Activated naive CD8-positive, alpha-beta T cell treated with anti-CD3 and anti-CD28 coated beads, Interleukin-2, amount 50 U/mL, for 16 hours (primary cell): Measurements from ENCODE around the gene SP140L.
"Not testable (repeated sequence)": the region's sequence is repeated elsewhere in the genome, so short reads cannot be mapped to it uniquely, and the experiment has no call there.

Source experiments
- DNase-seq: peaks from one replicate; pipeline ENCODE4 v3.0.0-alpha.2; 2020; ENCODE audit warnings: low read depth, low spot score

The SP140L gene

DNA sequence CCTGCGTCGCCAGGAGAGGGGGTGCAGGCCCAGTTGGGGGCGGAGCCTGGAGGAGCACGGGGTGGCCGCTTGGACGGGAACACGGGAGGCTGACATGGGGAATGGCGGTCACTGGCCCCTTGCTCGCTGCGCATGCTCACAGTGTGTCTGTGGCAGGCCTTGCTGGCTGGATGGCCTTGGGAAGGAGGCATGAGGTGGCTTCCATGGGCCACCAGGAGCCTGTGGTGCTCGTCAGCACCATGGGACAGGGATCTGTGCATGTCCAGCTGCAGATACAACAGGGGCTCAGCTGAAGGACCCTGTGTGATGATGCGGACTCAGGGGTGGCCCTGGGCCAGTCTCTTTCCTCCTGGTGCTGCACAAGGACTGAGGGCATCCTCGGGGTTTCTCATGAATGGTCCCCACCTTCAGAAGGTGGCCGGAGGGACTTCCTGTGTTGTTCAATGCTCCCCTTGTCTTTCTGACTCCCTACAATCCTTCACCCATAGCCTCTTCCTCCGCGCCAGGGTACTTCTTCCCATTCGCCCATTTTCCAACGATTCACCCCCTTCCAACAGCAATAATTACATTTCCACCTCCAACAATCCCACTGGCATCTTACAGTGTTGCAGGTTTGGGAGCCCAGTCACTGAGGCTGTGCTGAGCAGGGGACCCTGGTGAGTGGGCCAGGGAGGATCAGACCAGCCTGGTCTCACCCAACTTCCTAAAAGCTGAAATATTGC, 3.4 kb upstream of the SP140L start:
- DNase-seq, result no peak

DNA sequence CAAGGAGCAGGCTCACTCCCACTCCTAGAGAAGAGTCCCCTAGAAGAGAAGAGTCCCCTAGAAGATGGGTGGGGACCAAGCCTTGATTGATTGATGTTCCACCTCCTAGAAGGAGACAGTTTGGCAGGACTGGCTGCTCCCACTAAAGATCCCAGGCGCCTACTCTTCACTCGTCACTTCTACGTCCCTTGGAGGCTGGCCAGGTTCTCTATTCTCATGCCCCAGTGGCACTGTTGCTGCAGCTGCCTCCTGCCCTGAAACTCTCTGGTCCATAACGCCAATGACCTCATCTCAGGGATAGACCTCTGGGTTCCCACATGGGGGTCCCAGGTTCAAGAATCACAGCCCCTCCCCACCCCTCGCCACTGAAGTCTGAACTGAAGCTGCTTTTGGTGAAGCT, 2.5 kb upstream of the SP140L start:
- DNase-seq, result no peak

DNA sequence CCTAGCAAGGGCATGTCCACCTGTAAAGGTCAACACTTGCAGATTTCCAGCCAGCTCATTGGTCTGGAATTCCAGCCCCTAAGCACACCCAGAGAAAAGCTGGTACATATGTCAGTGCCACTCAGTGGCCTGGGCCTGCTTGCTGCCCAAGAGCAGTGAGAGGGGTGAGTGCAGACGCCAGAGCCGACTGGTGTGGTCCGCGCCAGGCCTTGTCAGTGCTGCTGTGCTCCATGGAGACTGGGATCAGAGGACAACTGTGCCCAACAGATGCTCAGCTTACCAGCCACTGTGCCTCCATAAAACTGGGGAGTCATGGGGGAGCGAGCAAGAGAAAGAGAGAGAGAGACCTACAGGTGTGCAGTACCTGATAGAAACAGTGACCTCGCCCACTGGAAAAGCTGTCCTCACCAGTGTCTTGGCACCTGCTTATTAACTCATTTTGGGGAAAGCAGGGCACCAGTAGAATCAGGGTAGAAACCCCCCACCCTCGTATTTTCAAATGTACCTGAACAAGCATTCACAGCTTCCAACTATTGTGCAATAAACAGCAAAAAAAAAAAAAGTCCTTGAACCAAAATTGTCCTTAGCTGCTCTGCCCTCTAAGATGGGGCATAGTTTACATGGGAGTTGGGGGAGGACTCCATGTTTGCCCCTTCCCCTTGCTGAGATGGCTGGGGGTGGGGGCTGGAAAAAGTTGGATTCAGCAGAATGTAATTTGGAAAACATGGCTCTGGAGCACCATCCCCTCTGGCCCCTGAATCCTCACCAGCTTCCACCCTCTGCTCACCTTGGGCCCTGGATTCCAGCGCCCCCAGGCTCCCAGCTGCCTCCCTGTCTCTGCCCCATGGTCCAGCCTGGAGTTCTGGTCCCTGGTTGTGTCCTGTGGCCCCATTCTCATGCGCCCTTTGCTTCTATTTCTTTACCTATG, 1.4 kb upstream of the SP140L start:
- DNase-seq, result no peak

DNA sequence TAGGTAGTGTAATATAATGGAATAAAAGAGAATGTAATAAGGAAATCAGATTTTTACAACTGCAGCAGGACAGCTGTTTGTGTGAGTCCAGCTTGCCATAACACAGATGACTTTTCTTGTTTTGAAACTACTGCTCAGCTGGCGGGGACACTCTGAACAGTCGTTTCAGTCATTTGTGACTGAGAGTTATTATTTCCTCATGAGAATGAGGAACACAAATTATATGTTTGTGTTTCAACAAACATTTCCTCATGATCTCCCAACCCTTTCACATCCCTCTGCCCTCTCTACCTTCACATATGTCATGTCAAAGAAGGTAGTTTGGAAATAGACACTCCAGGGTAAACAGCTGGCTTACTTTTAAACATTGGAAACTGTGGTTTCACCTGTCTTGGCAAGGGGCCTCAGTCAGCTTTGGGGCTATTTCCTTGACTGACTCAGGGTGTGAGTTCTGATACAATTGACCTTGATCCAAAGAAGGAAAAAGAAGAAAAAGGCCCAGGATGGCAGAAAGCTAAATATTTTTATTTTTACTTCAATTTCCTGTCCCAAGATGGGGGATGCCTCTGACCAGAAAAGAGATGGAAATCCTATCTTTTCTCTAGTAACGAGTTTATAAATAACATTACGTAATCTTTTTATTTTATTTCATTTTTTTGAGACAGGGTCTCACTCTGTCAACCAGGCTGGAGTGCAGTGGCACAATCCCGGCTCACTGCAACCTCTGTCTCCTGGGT, 593 bp downstream of the SP140L start:
- DNase-seq, result no peak

DNA sequence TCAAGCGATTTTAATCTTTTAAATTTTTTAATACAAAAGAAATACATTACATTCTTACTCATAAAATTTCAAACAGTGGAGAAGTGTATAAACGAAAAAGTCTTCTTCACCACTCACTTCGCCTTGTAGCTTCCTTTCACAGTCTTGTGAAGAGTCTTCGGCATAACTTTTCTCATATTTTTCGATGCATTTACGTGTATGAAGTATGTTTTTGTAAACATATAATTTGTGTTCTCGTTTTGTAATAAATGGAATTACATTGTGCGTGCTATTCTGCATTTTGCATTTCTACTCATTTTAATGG, 1.1 kb downstream of the SP140L start:
- DNase-seq, result no peak

DNA sequence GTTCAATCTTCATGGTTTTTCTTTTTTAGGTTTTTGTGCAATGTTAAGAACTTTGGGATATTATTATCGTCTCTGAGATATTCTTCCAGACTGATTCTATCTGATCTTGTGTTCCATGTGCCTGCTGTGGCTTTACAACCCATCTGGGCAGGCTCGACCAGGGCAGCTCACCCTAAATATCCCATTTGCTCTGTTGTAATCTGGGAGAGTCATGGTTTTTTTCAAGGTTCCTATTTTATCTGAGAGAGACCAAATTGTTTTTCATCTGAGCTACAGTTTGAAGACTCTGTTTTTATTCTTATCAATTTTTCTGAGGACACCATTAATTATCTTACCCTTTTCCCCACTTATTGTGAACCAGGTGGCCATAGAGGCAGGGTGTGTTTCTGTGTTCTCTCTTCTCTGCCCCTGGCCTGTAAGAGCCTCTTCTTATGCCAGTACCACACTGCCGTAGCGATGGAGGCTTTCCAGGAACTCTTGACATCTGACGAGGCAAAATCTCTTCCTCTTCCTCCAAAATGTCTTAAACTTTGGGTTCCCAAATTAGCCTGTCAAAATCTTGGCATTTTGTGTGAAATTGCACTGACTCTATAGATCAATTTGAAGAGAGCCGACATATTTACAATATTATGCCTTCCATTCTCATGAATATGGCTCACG, 3.1 kb downstream of the SP140L start:
- no peak for DNase-seq

DNA sequence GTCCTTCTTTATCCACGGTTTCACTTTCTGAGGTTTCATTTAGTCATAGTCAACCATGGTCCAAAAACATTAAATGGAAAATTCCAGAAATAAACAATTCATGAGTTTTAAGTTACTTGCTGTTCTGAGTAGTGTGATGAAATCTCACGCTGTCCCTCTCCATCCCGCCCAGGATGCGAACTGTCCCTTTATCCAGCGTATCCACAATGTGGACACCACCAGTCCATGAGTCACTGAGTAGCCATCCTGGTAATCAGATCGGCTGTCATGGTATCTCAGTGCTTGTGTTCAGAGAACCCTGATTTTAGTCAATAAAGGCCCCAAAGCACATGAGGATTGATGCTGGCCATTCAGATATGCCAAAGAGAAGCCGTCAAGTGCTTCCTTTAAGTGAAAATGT, 3.7 kb downstream of the SP140L start:
- DNase-seq, result no peak

DNA sequence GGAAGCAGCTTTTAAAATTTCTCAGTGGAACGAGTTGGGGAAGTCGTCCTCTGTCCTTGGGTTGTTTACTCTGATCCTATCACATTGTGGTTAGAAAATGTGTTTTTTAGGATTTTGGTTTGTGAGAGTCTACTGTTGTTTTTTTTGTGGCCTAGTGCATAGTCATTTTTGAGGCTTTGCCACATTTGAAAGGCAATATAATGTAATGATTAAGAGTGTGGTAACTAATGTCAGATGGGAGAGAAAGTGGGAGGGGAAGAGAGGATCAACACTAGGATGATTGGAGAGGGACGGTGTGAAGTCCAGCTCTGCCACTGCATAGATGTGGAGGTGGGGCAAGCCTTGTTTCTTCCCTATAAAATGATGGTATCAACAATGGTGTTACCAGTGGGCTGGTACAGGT, 8.5 kb downstream of the SP140L start:
- no peak for DNase-seq

DNA sequence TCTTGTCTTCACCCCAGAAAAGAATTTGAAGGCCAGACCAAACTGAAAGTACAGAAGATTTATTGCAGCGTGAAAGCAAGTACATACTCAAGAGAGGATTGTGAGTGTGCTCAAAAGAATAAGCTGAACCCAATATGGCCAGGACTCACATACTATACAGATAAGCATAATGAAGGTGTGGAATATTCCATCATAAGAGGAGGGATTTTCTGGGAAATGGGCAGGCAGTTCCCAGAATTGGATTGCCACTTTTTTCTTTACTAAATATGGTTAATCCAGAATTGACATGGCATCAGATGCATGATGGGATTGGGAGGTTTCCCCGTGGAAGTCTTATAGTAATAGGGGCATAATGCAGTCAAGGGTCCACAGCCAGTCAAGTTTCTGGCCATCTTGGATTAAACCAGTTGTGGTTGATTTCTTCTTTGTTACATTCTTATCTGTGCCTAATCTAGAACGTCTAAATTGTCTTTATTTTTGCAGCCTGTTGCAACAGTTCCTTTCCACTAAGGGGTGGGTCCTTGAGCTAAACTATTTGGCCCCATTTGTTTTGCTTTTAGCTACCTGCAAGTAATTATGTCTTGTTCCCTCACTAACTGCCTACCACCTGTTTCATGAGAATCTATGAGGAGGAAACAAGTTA, 9.0 kb downstream of the SP140L start:
- no peak for DNase-seq

DNA sequence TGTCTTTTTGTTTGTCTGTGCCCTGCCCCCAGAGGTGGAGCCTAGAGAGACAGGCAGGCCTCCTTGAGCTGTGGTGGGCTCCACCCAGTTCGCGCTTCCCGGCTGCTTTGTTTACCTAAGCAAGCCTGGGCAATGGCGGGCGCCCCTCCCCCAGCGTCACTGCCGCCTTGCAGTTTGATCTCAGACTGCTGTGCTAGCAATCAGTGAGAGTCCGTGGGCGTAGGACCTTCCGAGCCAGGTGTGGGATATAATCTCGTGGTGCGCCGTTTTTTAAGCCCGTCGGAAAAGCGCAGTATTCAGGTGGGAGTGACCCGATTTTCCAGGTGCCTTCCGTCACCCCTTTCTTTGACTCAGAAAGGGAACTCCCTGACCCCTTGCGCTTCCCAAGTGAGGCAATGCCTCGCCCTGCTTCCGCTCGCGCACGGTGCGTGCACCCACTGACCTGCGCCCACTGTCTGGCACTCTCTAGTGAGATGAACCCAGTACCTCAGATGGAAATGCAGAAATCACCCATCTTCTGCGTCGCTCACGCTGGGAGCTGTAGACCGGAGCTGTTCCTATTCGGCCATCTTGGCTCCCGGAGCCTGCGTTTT, 15.0 kb downstream of the SP140L start:
- DNase-seq, result not testable (repeated sequence)

DNA sequence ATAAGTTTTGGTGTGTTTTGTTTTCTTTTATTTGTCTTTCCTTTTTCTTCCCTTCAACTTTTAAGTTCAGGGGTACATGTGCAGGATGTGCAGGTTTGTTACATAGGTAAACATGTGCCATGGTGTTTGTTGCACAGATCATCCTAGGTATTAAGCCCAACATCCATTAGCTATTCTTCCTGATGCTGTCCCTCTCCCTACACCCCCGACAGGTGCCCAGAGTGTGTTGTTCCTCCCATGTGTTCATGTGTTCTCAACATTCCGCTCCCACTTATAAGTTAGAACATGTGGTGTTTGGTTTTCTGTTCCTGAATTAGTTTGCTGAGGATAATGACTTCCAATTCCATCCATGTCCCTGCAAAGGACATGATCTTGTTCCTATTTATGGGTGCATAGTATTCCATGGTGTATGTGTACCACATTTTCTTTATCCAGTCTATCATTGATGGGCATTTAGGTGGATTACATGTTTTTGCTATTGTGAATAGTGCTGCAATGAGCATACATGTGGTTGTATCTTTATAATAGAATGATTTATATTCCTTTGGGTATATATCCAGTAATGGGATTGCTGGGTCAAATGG, 16.1 kb downstream of the SP140L start:
- DNase-seq, result not testable (repeated sequence)

DNA sequence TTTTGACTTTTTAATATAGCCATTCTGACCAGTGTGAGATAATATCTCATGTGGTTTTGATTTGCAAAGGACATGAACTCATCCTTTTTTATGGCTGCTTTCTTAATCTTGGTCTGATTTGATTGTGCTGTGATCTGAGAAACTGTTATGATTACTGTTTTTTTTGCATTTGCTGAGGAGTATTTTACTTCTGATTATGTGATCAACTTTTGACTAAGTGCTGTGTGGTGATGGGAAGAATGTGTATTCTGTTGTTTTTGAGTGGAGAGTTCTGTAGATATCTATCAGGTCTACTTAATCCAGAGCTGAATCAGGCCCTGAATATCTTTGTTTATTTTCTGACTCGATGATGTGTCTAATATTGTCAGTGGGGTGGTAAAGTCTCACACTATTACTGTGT, 16.8 kb downstream of the SP140L start:
- DNase-seq, result no peak

DNA sequence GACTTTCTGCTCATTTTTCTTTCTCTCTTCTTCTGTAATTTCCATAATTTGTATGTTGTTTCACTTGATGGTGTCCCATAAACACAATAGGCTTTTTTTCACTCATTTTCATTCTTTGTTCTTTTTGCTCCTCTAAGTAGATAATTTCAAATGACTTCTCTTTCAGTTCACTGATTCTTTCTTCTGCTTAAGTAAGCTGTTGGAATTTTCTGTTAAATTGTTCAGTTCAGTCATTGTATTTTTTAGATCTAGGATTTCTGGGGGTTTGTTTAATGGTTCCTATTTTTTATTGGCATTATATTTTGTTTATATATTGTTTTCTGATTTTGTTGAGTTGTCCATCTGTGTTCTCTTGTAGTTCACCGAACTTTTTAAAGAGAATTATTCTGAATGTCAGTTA, 19.5 kb downstream of the SP140L start:
- DNase-seq, result no peak

DNA sequence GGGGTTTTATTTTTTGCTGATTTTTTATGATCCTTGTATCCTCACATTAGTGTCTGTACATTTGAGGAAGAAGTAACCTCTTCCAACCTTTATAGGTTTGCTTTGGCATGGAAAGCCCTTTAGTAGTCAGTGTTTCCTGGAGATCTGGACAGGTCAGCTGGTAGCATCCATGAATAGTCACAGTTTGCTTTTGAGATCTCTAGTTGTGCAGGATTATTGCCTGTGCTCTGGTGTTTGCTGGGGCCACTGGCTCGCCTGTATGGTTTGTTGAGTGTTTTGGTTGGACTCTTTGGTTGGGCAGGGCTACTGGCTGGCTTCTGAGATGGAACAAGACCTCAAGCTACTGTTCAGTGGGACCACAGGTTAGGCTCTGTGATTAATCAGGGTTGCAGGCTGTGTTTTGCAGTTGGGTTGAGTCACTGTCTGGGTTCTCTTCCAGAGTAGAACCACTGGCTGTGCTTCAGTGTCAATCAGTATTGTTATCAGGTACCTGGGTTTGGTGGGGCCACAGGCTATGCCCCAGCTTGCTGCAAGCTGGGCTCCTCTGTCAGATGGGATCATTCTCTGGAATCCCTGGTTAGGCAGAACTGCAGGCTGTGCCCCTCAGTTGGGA, 20.0 kb downstream of the SP140L start:
- no peak for DNase-seq

DNA sequence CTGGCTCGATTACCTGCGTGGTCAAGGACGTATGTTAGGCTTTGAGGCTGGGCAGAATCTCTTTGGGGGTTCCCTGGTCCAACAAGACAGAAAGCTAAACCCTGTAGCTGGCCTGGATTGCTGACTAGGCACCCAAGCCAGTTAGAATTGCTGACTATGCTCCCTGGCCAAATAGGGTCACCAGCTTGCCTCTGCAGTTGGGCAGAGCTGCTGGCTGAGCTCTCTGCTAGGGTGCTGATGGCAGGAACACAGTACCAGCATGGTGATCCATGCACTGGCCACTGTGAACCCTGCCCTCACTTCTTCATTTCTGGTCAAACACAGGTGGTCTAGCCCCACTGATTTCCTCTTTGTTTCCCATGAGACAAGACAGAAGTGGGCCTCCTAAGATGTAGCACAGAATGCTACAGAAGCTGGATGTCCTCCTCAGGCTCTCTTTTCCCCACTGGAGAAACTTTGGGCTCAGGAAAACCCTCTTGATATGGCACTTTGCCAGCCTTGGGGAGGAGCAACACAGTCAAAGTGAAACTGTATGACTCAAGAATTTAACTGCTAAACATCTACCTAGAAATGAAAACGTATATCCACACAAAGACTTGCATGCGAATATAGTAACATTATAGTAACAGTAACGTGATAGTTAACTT, 20.8 kb downstream of the SP140L start:
- no peak for DNase-seq

DNA sequence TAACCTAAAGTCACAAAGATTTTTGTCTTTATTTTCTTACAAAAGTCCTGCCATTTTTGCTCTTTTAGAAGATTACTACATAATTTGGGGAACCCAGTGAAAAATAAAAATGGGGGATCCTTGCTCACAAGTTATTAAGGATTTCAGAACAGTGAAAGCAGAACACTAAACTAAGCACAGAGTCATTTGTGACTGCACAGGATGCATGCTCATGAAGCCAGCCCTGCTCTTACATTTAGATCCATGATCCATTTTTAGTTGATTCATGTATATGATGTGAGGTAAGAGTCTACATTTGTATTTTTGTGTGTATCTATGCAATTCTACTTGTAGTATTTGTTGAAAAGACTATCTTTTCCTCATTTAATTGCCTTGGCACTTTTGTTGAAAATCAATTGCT, 21.8 kb downstream of the SP140L start:
- DNase-seq, result no peak

DNA sequence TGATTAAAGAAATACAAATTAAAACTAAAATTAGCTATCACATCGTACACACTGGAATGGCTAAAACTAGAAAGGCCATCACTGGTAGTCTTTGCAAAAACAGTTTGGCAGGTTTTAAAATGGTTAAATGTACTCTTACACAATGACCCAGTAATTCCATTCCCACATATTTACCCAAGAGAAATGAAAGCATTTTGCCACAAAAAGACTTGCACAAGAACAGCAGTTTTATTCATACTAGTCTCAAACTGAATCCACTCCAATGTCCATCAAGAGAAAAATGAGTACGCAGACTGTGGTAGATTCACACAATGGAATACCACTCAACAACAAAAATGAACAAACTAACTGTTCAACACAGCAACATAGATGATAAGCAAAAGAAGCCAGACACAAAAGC, 29.1 kb downstream of the SP140L start:
- no peak for DNase-seq

DNA sequence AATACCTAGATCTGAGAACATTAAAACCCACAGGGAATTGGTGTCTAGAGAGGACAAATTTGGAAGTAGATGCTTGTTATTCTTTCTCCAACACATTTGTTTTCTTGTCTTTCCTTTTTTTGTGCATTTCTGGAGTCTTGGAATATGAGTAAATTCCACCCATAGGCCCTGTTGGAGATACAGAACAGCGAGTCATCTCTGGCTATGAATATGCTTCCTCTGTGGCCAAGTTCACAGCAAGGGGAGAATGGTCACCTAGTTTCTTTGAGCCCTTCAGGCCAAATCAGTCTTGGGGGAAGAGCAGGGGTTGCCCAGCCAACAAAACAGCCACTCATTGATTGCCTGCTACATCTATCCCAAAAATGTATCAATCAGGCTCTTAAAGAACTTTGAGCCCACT, 31.3 kb downstream of the SP140L start:
- no peak for DNase-seq

DNA sequence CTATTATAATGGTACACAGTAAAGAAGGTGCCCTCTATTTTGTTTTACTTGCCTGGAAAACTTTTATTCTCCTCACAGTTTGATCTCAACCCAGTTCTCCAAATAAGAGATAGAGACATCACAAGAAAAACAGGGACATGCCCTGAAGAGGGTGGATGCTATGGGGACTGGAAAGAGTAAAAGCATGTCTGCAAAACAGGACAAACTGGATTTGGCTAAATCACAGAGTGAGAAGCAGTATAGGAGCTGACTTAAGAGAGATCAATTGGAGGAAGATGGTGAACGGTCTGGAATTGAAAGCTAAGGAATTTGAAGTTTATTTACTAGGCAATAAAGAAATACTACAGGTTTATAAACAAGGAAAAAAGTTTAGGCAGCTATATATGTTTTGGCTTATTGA, 33.0 kb downstream of the SP140L start:
- no peak for DNase-seq
